Endodermal cell (in vitro differentiated cells): Measurements from ENCODE around the gene SPTLC2. TPM values are rescaled to one million over a fixed set of nuclear protein-coding genes. Genes with fewer than 3 reads are reported as not detected.

Experiments
- DNase-seq: peaks from one replicate; pipeline ENCODE4 v3.0.0-alpha.2; 2017
- H3K27ac ChIP-seq: 2 replicates; pipeline ENCODE4 v1.5.1; 2013; ENCODE audit warnings: mild to moderate bottlenecking, low read depth, low read length, moderate library complexity
- H3K27me3 ChIP-seq: 2 replicates; pipeline ENCODE4 v1.6.1; 2013; ENCODE audit warnings: mild to moderate bottlenecking, low read length, moderate library complexity; ENCODE audit not compliant: insufficient read depth, control insufficient read depth, poor library complexity, severe bottlenecking
- H3K36me3 ChIP-seq: 2 replicates; pipeline ENCODE4 v1.7.0; 2013; ENCODE audit warnings: mild to moderate bottlenecking, low read length, moderate library complexity; ENCODE audit not compliant: control insufficient read depth, insufficient read depth
- H3K4me1 ChIP-seq: one replicate; pipeline ENCODE4 v1.7.0; 2013; ENCODE audit warnings: low read length; ENCODE audit not compliant: control insufficient read depth, insufficient read depth
- H3K4me3 ChIP-seq: 2 replicates; pipeline ENCODE4 v1.5.1; 2013; ENCODE audit warnings: mild to moderate bottlenecking, low read length, moderate library complexity
- H3K9ac ChIP-seq: 2 replicates; pipeline ENCODE4 v1.6.1; 2013; ENCODE audit warnings: mild to moderate bottlenecking, low read length, moderate library complexity; ENCODE audit not compliant: poor library complexity, severe bottlenecking; ENCODE audit errors: extremely low read depth
- H3K9me3 ChIP-seq: 2 replicates; pipeline ENCODE4 v1.6.1; 2013; ENCODE audit warnings: mild to moderate bottlenecking, low read length, moderate library complexity; ENCODE audit not compliant: control insufficient read depth
- H3K27ac Mint-ChIP-seq: 2 replicates; pipeline ENCODE4 v1.8.0; 2020; ENCODE audit warnings: mixed read lengths
- H3K27me3 Mint-ChIP-seq: 2 replicates; pipeline ENCODE4 v1.8.0; 2021; ENCODE audit warnings: mild to moderate bottlenecking, mixed read lengths; ENCODE audit not compliant: insufficient read depth
- H3K36me3 Mint-ChIP-seq: 2 replicates; pipeline ENCODE4 v1.8.0; 2020; ENCODE audit warnings: low read depth, mixed read lengths
- H3K4me1 Mint-ChIP-seq: 2 replicates; pipeline ENCODE4 v1.8.0; 2020; ENCODE audit warnings: mixed read lengths
- H3K4me3 Mint-ChIP-seq: 2 replicates; pipeline ENCODE4 v1.8.0; 2020; ENCODE audit warnings: mild to moderate bottlenecking, moderate library complexity, mixed read lengths
- H3K9me3 Mint-ChIP-seq: 2 replicates; pipeline ENCODE4 v1.8.0; 2020; ENCODE audit warnings: mild to moderate bottlenecking, mixed read lengths
- WGBS, 2 experiments: methylation state at CpG; one replicate each; pipeline versions ENCODE4 v1.1.5 to v1.1.7; 2013; ENCODE audit warnings: missing lambda C conversion rate in 2 of 2, mixed read lengths in 1 of 2; ENCODE audit not compliant: insufficient coverage in 1 of 2, insufficient read length in 1 of 2; 5-methylcytosine and 5-hydroxymethylcytosine counted together
- total RNA-seq, 2 donors: library from RNA; stranded (reverse); fragmentation: NEBNext Ultra II Directional in 1 of 2; extraction: Animal tissue kit (Norgen Biotek cat#: 25700) in 1 of 2; gene quantifications; 2 replicates in 1 of 2; 3 replicates in 1 of 2; pipeline ENCODE4 v1.2.1, GENCODE V29; 2021
- TF ChIP-seq, protein P1 (sequence below): fragments of 200-600 bp; sonication (generic); conservative IDR thresholded peaks from 2 replicates; pipeline ENCODE4 v1.5.0; 2021; ENCODE audit warnings: antibody characterized with exemption, mild to moderate bottlenecking

SPTLC2 gene
- total RNA-seq, 2 donors from 2014 or later: 32.6 to 32.7 TPM

- H3K27ac ChIP-seq: no peak overlapping the region
- no peaks in the 10 kb centered on the region for H3K9me3 ChIP-seq
- H3K27me3 ChIP-seq: no peaks in the 10 kb centered on the region
- no peak overlapping the region for H3K4me3 ChIP-seq
- Mint-ChIP-seq H3K4me3 (no peak overlapping the region), H3K9me3 (no peaks in the 10 kb centered on the region), H3K27me3 (no peaks in the 10 kb centered on the region), H3K27ac (no peak overlapping the region), H3K4me1 (peaks cover 6% of the 10 kb centered on the region), H3K36me3 (peaks cover 58% of the 10 kb centered on the region)
- no peak for DNase-seq
- 90 to 100% methylated on average over 1 to 3 of the region's 3 CpGs for WGBS, 2 experiments
- peaks cover 34% of the 10 kb centered on the region for H3K36me3 ChIP-seq
- peaks cover 3% of the 10 kb centered on the region for H3K4me1 ChIP-seq
- TF ChIP-seq, protein P1, sequence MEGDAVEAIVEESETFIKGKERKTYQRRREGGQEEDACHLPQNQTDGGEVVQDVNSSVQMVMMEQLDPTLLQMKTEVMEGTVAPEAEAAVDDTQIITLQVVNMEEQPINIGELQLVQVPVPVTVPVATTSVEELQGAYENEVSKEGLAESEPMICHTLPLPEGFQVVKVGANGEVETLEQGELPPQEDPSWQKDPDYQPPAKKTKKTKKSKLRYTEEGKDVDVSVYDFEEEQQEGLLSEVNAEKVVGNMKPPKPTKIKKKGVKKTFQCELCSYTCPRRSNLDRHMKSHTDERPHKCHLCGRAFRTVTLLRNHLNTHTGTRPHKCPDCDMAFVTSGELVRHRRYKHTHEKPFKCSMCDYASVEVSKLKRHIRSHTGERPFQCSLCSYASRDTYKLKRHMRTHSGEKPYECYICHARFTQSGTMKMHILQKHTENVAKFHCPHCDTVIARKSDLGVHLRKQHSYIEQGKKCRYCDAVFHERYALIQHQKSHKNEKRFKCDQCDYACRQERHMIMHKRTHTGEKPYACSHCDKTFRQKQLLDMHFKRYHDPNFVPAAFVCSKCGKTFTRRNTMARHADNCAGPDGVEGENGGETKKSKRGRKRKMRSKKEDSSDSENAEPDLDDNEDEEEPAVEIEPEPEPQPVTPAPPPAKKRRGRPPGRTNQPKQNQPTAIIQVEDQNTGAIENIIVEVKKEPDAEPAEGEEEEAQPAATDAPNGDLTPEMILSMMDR: no peak
- H3K9ac ChIP-seq: no peak overlapping the region
Measured at GRCh38 chr14:77573964-77574363, 42.5 kb downstream of the SPTLC2 start.

DNA sequence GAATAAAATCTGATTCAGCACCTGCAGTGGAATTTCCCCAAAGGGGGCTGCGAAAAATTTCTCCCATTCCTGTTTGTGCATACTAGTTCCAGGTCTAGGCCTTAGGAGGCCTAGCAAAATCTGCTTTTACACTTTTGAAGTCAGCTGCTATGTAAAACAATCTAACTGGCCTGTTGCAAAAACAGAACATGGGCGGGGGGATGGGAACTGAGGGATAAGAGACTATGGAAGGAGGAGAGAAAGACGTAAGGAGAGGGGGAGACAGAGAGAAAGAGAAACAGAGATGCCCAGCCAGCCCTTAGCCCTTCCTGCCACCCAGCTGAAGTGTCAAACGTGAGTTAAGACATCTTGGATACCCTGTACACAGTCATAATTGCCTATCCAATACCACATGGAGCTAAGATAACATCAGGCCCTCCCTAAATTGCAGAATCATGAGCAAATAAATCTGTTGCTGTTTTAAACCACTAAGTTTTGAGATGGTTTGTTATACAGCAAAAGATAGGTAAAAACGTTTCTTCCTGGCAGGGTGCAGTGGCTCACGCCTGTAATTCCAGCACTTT lies 45.6 kb downstream of the SPTLC2 start:
- no peaks in the 10 kb centered on the region for H3K27me3 ChIP-seq
- no peak overlapping the region for H3K4me3 Mint-ChIP-seq
- no peaks in the 10 kb centered on the region for H3K9me3 ChIP-seq
- H3K4me3 ChIP-seq: no peak overlapping the region
- H3K27ac ChIP-seq: no peak overlapping the region
- H3K4me1 ChIP-seq: no peaks in the 10 kb centered on the region
- 73 to 98% methylated on average over 4 to 6 of the region's 6 CpGs for WGBS, 2 experiments
- no peak for DNase-seq
- H3K4me1 Mint-ChIP-seq: no peaks in the 10 kb centered on the region
- no peaks in the 10 kb centered on the region for H3K27me3 Mint-ChIP-seq
- no peaks in the 10 kb centered on the region for H3K9me3 Mint-ChIP-seq
- H3K36me3 Mint-ChIP-seq: peaks cover 62% of the 10 kb centered on the region
- peak overlapping the region; percentile 3 for H3K27ac Mint-ChIP-seq
- H3K9ac ChIP-seq: no peak overlapping the region
- peaks cover 42% of the 10 kb centered on the region for H3K36me3 ChIP-seq
- TF ChIP-seq, protein P1: no peak

- Mint-ChIP-seq H3K9me3 (no peaks in the 10 kb centered on the region), H3K27ac (no peak overlapping the region), H3K4me3 (no peak overlapping the region), H3K36me3 (peaks cover 50% of the 10 kb centered on the region), H3K27me3 (no peaks in the 10 kb centered on the region), H3K4me1 (no peaks in the 10 kb centered on the region)
- WGBS, 2 experiments: 93 to 100% methylated on average over 1 of the region's 1 CpG
- no peak overlapping the region for H3K4me3 ChIP-seq
- no peaks in the 10 kb centered on the region for H3K9me3 ChIP-seq
- no peak overlapping the region for H3K27ac ChIP-seq
- TF ChIP-seq, protein P1: no peak
- H3K9ac ChIP-seq: no peak overlapping the region
- no peak for DNase-seq
- H3K36me3 ChIP-seq: peaks cover 48% of the 10 kb centered on the region
- H3K27me3 ChIP-seq: no peaks in the 10 kb centered on the region
- no peaks in the 10 kb centered on the region for H3K4me1 ChIP-seq
Measured at GRCh38 chr14:77565994-77566305, 50.5 kb downstream of the SPTLC2 start.
